Activated CD4-positive, alpha-beta T cell treated with anti-CD3 and anti-CD28 coated beads, Interleukin-2, amount 50 U/mL, for 16 hours (primary cell): Measurements from ENCODE around the gene EVC2.
A peak's percentile ranks its signal among the peaks of the same experiment; 100 is the strongest.

ENCODE experiments used
- DNase-seq: peaks from one replicate; pipeline ENCODE4 v3.0.0-alpha.2; 2020

EVC2 gene

GRCh38 chr4:5660185-5660584 lies 48.2 kb downstream of the EVC2 start:
- no peak for DNase-seq

- no peak for DNase-seq
Measured at GRCh38 chr4:5658974-5659373, 49.4 kb downstream of the EVC2 start.

GRCh38 chr4:5656415-5656814 lies 51.9 kb downstream of the EVC2 start:
- DNase-seq: no peak

GRCh38 chr4:5654791-5655190 lies 53.6 kb downstream of the EVC2 start:
- no peak for DNase-seq

- DNase-seq: no peak
Measured at GRCh38 chr4:5651089-5651488, 57.3 kb downstream of the EVC2 start.

- DNase-seq: no peak
Measured at GRCh38 chr4:5650040-5650439, 58.3 kb downstream of the EVC2 start.

- DNase-seq: no peak
Measured at GRCh38 chr4:5647351-5647750, 61.0 kb downstream of the EVC2 start.

- no peak for DNase-seq
Measured at GRCh38 chr4:5640096-5640495, 68.3 kb downstream of the EVC2 start.

GRCh38 chr4:5639556-5639955 lies 68.8 kb downstream of the EVC2 start:
- no peak for DNase-seq

- no peak for DNase-seq
Measured at GRCh38 chr4:5638976-5639375, 69.4 kb downstream of the EVC2 start.

GRCh38 chr4:5638316-5638715 lies 70.0 kb downstream of the EVC2 start:
- no peak for DNase-seq

- DNase-seq: no peak
Measured at GRCh38 chr4:5636766-5637670, 71.3 kb downstream of the EVC2 start.

GRCh38 chr4:5635826-5636195 lies 72.5 kb downstream of the EVC2 start:
- peak; percentile 34 for DNase-seq

- no peak for DNase-seq
Measured at GRCh38 chr4:5632571-5632970, 75.8 kb downstream of the EVC2 start.

GRCh38 chr4:5632066-5632440 lies 76.3 kb downstream of the EVC2 start:
- DNase-seq: no peak

GRCh38 chr4:5631352-5632065 lies 76.8 kb downstream of the EVC2 start:
- DNase-seq: no peak

GRCh38 chr4:5630762-5631161 lies 77.6 kb downstream of the EVC2 start:
- no peak for DNase-seq

GRCh38 chr4:5629542-5629941 lies 78.8 kb downstream of the EVC2 start:
- no peak for DNase-seq

GRCh38 chr4:5626913-5627312 lies 81.4 kb downstream of the EVC2 start:
- no peak for DNase-seq

- DNase-seq: no peak
Measured at GRCh38 chr4:5622596-5622995, 85.8 kb downstream of the EVC2 start.

GRCh38 chr4:5619913-5620625 lies 88.3 kb downstream of the EVC2 start:
- DNase-seq: no peak

GRCh38 chr4:5618051-5618960 lies 90.1 kb downstream of the EVC2 start:
- no peak for DNase-seq
